ENCODE data around the gene AHNAK. TPM values are rescaled to one million over a fixed set of nuclear protein-coding genes. Genes with fewer than 3 reads are reported as not detected.
"Not testable (repeated sequence)": the region's sequence is repeated elsewhere in the genome, so short reads cannot be mapped to it uniquely, and the experiment has no call there.

AHNAK gene, protein sequence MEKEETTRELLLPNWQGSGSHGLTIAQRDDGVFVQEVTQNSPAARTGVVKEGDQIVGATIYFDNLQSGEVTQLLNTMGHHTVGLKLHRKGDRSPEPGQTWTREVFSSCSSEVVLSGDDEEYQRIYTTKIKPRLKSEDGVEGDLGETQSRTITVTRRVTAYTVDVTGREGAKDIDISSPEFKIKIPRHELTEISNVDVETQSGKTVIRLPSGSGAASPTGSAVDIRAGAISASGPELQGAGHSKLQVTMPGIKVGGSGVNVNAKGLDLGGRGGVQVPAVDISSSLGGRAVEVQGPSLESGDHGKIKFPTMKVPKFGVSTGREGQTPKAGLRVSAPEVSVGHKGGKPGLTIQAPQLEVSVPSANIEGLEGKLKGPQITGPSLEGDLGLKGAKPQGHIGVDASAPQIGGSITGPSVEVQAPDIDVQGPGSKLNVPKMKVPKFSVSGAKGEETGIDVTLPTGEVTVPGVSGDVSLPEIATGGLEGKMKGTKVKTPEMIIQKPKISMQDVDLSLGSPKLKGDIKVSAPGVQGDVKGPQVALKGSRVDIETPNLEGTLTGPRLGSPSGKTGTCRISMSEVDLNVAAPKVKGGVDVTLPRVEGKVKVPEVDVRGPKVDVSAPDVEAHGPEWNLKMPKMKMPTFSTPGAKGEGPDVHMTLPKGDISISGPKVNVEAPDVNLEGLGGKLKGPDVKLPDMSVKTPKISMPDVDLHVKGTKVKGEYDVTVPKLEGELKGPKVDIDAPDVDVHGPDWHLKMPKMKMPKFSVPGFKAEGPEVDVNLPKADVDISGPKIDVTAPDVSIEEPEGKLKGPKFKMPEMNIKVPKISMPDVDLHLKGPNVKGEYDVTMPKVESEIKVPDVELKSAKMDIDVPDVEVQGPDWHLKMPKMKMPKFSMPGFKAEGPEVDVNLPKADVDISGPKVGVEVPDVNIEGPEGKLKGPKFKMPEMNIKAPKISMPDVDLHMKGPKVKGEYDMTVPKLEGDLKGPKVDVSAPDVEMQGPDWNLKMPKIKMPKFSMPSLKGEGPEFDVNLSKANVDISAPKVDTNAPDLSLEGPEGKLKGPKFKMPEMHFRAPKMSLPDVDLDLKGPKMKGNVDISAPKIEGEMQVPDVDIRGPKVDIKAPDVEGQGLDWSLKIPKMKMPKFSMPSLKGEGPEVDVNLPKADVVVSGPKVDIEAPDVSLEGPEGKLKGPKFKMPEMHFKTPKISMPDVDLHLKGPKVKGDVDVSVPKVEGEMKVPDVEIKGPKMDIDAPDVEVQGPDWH (N-terminal part only)
- 341 TPM for polyA plus RNA-seq (2013, experiment 1 of 2; ENCODE audit: insufficient read length)
- polyA plus RNA-seq (2013, experiment 2 of 2; ENCODE audit: insufficient read length): 312 TPM

DNA sequence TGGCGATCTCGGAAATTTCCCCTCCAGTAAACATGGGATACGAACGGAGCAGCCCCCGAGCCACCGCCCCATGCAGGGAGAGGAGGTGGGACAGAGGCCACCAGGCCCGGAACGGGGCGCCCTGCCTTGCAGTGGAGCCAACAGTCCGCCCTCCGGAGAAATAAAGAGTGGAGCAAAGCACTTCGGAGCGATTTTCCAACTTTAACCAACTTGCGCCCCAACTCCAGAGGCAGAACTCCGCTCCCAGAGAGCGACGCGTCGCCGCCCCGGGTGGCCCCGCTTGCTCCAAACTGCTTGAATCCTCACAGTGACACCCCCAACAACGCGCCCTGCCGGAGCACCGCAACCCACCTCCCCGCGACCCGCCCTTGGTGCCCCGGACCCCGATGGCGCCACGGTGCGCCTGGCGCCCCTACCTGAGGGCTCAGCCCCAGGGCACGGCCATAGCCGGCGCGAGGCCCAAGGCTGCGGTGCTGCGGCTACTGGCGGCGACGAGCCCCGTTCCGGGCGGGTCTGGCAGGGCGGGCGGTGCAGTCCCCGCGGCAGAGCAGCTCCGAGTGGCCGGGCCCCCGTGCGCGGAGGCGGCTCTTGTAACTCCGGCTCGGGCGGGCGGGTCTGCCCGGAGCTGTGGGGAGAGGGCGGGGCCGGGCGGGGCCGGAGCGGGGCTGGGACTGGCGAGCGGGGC lies at the start of gene AHNAK:
Gene AHNAK, minus strand, starts transcription at position 563 of the 685 bp plus-strand sequence. CDS start 10,708 bp downstream, outside the sequence.
- peak; percentile 66 for DNase-seq

DNA sequence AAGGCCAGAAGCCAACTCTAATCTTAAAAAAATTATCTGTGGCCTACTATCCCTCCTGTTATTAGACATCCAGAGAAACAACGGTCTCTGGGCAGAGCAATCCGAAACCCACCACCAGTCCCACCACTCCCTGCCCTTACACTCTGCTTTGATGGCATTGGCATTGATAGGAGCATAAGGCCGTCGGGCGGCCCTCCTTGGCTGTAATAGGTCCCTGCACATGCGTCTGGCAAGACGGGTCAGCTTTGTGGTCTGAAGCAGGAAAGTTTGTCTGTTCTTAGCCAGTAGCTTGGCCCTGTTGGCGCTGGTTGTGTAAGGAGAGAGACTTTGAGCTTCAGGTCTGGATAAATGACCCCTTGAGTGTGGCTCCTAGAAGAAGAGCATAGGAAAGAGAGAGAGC lies 48.5 kb upstream of the AHNAK start:
- DNase-seq: no peak

DNA sequence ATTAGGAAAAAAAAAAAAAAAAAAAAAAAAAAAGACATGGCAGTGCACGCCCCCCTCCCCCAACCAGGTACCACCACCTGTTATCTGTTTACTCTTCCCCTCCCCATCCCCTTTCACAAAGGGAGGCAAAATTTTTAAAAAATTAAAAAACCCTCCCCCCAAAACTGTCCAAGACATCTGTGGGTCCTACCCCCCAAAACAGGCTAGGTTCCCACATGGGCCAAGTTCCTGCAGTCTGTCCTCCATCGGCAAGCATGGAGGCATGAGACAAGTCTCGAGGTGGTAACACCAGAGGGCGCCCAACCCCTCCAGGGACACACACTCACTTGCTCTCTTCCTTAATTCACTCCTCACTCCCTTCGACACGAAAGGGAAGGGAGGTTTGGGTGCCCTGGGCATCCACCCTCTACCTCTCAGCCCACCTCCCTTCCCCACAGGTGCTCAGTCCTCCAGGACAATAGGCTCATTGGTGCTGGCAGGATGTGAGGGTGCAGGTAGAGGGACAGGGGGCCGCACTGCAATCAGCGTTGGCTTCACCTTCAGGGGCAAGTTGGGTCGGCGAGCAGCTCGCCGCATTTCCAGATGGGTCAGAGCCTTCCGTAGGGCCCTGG lies 46.9 kb upstream of the AHNAK start:
- DNase-seq: peak; percentile 71

DNA sequence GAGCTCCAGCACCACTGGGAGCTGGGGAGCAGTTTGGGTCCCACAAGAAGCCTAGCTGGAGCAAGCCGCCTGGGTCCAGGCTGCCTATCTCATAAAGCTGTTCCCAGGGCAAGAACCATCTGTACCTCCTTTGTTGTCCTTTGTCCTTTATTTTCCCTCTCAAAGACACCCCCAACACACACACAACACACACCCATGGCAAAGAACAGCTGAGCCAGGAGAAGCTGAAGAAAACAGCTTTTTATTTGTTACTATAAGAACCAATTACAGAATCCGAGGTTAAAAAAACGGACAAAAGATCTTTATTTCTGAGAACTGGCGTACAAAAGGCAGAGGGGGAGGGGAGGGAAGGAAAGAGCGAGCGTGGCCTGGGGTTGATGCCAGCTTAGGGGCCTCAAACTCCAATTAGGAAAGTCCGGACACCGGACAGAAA lies 46.4 kb upstream of the AHNAK start:
- DNase-seq: no peak

DNA sequence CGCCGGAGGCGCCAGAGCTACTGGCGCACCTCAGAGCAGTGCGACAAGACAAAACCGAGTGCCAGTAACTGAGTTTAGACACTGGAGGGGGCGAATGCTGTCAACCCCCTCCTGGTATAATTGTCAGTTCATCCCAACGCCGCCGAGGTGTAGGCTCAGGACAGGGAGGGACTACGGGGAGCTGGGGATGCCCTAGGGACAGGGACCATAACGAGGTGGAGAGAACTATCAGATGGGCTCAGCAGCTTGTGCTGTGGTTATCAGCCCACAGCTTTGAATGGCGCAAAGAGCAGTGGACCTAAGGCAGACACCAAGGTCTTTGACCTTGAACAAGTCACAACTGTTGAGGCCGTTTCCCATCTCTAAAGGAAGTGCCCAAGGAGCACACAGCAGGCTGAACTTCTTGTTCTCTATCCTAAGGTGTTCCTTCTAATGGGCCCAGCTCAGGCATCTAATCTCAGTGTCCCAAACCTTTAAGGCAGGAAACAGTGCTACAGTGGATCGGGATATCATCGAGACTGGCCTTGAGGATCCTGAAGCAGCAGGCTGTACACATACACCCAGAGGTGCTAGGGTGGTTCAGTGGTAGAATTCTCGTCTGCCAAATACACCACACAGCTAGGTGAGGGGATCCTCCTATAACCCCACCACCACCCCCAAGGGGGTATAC lies 45.7 kb upstream of the AHNAK start:
- DNase-seq: no peak

DNA sequence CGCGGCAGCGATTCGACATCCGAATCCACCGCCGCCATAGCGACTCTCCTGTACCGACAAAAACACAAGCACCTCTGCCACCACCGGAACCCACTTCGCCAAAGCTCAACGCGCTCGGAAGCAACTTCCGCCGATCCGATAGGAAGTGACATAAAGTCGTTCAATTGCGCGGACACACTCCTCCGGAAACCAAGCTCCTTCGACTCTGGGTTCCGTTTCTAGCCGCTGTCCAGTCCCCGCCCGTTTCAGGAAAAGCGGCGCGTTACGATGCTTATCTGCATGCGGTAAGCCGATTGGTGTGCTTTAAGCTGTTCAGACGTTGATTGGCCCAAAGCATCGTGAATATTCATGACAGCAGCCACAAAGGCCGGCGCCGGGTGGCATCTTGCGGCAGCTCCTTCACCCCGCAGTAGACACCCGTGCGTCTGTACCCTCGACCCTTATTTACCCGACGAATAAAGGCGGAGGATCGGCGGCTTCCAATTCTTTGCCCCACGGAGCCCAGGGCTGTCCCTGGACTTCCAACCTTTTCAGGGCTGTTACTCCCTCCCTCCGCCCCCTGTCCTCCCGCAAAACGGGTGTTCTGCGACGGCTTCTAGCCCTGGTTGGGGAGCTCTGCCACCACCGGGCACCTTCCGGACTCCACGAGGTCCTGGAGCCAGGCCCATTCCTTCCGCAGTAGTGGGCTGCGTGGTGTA lies 45.0 kb upstream of the AHNAK start, which contains the start of gene TUT1:
Gene TUT1, minus strand, starts transcription at position 76 of the 698 bp plus-strand sequence. Its CDS starts 38 bp downstream, at position 38.
- DNase-seq: peak; percentile 99

DNA sequence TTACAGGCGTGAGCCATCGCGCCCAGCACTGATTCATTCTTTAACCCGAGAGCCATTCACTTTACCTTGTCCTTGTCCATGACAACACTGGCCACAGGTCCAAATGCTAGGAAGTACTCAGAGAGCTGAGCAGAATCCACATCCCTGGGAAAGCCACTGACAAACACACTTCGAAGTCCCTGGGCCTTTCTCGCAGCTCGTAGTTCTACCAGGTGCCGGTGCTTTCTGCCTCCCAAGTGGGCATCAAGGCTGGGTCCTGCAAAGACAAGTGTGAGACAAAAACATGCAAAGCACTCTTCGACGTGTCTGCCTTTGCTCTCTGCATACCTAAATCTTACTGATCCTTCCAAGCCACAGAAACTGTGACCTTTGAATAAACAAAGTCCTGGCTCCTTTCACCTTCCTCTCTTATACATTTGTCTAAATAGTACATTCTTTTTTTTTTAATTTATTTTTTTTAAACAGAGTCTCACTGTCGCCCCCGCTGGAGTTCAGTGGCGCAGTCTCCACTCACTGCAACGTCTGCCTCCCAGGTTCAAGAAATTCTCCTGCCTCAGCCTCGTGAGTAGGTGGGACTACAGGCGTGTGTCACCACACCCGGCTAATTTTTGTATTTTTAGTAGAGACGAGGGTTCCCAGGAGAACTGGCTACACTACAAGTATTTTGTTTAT lies 42.5 kb upstream of the AHNAK start:
- no peak for DNase-seq

DNA sequence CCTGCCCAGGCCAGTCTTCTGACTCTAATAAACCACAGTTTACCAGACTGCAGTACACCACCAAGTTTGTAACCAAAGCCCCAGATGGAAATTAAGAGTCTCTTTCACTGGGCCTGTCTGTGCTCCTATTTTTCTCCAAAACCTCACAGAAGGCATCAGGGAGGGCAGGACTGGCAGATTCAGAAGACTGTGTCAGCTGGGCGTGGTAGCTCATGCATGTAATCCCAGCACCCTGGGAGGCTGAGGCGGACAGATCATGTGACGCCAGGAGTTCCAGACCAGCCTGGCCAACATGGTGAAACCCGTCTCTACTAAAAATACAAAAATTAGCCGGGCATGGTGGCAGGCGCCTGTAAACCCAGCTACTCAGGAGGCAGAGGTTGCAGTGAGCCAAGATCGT lies 38.8 kb upstream of the AHNAK start:
- not testable (repeated sequence) for DNase-seq

DNA sequence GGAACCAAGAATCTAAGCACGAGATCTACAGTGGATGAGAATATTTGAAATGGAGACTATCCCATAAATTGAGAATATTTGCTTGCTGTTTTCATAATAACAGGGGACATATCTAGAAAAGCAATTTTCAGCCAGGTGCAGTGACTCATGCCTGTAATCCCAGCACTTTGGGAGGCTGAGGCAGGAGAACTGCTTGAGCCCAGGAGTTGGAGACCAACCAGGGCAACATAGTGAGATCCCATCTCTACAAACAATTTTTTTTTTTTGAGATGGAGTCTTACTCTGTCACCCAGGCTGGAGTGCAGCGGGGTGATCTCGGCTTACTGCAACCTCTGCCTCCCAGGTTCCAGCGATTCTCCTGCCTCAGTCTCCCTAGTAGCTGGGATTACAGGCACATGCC lies 35.1 kb upstream of the AHNAK start:
- not testable (repeated sequence) for DNase-seq

DNA sequence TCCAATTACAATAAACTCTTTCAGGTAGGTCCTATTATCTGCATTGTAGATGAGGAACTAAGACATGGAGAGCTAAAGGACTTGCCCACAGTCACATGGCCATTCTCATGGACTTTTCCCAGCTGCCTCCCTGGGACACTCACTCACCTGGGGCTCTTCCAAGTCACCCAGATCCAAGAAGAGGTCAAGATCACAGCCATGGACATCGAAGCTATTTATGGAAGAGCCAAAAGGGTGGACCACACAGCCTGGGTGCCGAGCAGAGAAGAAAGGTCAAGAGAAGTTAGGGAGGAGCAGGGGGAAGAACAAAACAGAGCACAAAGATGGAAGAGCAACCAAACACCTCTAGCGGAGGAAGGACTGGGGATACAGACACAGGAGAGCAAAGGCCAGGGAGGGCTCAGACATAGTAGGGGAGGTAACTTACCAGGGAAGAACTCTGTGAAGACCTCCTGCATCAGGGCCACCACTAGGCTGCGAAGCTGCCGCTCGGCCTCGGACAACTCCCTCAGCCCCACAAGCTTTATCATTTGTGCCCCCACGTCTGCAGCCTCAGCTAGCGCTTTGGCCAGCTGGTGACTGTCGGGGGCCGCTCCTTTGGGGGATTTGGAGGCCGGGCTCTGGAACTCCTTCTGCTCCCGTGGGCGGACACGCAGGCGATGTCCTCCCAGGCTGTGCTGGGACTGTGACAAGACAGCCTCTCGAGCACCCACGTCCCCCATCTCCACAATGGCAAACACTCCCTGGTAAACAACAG lies 34.5 kb upstream of the AHNAK start:
- DNase-seq: no peak

DNA sequence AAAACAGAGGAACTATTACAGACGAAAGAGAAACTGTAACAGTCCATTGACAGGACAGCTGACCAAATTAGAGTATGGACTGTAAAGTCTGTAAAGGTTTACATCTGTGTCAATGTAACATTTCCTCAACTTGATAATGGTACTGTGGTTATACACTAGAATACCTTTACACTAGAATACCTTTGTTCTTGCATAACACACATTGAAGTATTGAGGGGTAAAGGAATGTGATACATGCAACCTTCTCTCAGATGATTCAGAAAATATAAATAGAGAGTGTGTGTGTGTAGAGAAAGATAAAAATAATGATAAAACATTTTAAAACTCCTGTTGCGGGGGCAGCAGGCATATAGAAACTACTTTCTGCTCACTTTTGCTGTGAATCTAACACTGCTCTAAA lies 32.6 kb upstream of the AHNAK start:
- no peak for DNase-seq

DNA sequence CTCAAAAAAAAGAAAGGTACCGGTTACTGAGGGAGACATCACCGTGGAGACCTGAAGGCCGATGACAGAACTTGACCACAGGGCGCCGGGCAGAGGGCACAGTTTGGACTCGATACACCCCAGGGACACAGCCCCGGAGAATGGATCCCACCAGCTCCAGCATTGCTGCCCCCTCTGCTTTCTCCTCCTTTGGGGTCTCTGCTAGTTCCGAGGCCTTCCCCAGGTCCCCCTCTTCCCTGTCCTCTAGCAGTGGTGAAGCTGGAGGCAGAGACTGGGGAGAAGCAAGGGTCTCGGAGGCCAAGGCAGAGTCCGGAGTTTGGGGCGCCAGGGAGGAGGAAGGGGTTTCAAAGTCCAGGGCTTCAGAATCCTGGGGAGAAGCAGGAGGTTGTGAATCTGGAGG lies 31.9 kb upstream of the AHNAK start:
- no peak for DNase-seq

DNA sequence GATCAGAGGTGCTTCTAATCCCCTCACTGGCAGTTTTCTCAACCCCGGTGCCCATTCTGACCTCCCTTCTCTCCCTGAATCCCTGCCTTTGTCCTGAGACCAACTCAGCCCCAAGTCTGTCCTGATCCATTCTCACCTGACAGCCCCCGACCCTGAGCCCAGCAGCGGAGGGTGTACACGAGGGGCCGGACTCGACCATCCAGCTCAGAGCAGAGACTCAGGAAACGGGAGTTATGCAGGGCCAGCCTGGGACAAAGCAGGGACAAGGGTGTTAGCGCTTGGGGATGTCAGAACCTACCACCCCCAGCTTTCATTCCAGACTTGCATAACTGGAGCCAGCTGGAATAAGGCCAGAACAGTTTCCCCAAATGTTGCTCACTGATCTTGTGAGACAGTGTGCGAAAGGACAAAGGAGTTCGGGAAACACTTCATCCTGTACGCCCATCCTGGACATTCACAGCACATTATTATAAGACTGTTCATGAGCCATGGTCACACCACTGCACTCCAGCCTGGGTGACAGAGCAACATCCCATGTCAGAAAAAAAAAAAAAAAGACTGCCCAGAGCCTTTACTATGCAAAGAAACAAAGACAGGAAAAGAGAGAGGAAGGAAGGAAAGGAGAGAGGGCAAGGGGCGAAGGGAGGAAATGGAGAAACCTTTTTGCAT lies 30.6 kb upstream of the AHNAK start:
- peak; percentile 12 for DNase-seq

DNA sequence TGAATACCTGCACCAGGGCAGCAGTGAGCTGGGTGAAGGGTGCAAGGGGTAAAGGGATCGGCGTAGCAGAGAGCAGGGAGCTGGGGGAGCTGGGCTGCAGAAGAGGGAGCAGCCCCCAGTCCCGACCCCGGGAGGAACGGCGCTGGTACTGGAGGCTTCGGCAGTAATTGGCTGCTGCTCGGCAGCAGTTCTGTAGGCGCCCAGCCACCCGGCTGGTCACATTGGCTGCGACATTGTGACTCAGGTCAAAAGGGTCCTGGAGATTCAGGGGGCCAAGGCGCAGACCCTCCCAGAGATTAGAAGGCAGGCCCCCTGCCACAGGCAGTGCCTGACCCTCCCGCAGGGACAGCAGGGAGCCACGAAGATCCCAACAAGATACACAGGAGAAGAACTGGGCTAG lies 29.2 kb upstream of the AHNAK start:
- no peak for DNase-seq

DNA sequence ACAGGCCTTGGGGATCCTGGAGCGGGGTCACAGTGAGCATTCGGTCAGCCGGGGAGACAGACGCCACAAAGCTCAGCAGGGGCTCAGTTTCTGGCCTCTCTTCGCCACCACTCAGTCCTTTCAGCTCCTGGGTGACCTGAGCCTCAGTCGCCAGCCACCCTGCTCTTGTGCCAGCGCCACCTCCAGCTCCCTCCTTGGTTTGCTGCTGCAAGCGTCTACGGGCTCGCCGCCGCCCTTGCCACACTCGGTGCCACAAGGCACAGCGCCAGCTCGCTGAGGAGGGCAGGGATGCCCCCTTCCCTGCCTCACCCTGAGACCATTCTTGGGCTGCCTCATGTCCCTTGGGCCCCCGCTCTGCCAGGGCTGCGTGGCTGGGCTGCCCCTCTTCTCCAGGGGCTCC lies 28.6 kb upstream of the AHNAK start:
- DNase-seq: no peak

DNA sequence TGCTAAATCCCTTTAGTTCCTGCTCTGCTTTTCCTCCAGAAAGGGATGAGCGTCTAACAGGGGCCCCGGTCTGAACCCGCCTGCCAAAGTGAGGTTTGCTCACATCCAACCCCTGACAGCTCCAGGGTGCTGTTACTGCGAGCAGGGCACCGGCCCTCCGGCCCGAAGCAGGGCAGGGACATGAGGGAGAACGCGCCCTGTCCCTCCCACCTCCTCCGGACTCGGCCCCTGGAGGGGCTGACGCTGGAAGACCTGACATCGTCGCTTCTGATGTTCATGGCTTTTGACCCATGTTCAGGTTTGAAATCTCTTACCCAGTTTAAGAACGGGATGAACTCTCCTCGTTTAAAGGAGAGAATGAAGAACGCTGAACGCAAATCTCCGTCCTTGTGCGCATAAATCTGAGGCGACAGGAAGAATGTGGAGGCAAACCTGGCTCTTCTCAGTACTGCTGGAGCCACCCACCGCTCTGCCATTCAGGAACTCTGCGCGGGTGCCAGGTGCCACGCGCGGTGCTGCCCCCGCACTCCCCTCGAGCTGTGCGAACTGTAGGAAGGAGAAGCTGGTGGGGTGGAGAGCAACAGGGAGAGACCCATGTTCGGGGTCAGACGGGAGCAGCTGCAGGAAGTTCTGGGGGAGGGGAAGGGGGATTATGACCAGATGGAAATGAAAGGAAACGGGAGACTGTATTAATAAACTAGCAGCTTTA lies 27.9 kb upstream of the AHNAK start:
- DNase-seq: peak; percentile 31

DNA sequence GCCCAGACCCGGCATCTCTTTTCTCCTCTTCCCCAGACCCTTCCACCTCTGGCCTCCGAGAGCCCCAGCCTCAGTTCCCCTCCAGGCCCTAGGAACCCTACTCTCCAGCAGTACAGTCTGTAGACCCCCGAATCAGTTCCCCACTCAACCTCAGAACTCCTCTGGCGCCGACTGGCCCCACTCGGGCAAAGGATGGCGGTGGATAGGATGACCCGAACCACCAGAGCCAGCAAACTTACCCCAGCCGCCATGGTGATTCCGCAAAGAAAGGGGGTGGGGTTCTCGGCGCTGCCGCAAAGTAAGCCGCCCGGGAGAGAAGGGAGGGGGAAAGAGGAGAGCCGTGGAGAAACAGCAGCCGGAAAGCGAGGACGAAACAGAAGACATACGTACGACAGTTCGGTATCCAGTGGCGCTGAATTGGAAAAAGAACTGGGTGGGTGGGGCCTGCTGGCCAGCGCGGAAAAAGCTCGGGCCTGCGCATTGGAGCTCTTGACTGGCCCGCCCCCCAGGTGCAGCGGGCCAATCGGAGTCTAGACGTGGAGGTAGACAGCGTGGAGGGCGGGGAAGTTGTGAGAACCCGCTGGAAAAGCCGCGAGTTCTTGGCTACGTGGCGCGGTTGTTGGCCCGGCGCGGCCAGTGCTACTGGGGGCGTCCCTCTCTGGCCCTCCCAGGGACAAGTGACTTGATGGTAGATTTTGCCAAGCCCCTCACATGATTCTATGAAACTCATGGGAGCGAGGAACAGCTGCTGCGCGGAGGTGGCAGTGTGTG lies 27.2 kb upstream of the AHNAK start, which contains the start of gene EEF1G:
Gene EEF1G, minus strand, starts transcription at position 300 of the 771 bp plus-strand sequence. Its CDS starts 49 bp downstream, at position 251.
- DNase-seq: peak; percentile 100
